Vagina (tissue), 2 donors: ENCODE data around the gene C3.

ENCODE experiments used
- POLR2A ChIP-seq, 2 donors: fragments of 450-650 bp; IDR thresholded peaks; one replicate each; pipeline ENCODE4 v1.6.1; 2017; ENCODE audit warnings: antibody characterized with exemption in 2 of 2, mild to moderate bottlenecking in 2 of 2, moderate library complexity in 2 of 2
- POLR2AphosphoS5 ChIP-seq, 2 donors: sonication (generic); formaldehyde crosslinking; IDR thresholded peaks; one replicate each; pipeline ENCODE4 v1.9.0; 2017; ENCODE audit warnings: antibody characterized with exemption in 2 of 2, mild to moderate bottlenecking in 2 of 2, low read depth in 1 of 2; ENCODE audit not compliant: insufficient read depth in 1 of 2
- TF ChIP-seq, protein P1 (sequence below), 3 experiments: fragments of 450-650 bp in 2 of 3; fragments of 200-600 bp in 1 of 3; sonication (generic) in 1 of 3; IDR thresholded peaks; one replicate each; pipeline ENCODE4 v1.5.1; 2017 to 2019; ENCODE audit warnings: antibody characterized with exemption in 3 of 3, mild to moderate bottlenecking in 2 of 3, moderate library complexity in 2 of 3

DNA sequence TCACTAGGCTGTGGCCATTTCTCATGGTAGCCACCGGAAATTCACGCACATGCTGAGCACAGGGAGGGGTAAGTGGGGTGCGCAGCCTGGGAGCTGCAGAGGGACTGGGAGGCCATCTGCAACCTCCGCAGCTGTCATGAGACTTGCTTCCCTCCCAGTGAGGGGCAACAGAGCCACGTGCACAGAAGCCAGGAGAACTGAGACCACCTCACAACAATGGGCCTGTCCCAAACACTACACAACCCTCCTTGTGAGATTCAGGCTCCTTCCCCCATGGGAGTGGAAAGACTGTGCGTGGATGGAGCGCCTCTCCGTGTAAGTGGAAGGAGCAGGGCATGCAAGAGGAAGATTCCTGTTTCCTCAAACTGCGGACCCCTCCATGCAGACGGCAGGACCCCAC is 8.8 kb downstream of the C3 start:
- TF ChIP-seq POLR2A (IDR thresholded peaks at IDR 0.05) (no peak), POLR2AphosphoS5 (IDR thresholded peaks at IDR 0.05; ENCODE audit: insufficient read depth in 1 of 2, low read depth in 1 of 2) (no peak)
- TF ChIP-seq, protein P1, sequence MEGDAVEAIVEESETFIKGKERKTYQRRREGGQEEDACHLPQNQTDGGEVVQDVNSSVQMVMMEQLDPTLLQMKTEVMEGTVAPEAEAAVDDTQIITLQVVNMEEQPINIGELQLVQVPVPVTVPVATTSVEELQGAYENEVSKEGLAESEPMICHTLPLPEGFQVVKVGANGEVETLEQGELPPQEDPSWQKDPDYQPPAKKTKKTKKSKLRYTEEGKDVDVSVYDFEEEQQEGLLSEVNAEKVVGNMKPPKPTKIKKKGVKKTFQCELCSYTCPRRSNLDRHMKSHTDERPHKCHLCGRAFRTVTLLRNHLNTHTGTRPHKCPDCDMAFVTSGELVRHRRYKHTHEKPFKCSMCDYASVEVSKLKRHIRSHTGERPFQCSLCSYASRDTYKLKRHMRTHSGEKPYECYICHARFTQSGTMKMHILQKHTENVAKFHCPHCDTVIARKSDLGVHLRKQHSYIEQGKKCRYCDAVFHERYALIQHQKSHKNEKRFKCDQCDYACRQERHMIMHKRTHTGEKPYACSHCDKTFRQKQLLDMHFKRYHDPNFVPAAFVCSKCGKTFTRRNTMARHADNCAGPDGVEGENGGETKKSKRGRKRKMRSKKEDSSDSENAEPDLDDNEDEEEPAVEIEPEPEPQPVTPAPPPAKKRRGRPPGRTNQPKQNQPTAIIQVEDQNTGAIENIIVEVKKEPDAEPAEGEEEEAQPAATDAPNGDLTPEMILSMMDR (IDR thresholded peaks at IDR 0.05) = no peak
